Naive B cell (primary cell): Measurements from ENCODE around the gene GABRE. TPM values are rescaled to one million over a fixed set of nuclear protein-coding genes. Genes with fewer than 3 reads are reported as not detected.

Experiments
- polyA plus RNA-seq, 6 donors: library from polyadenylated mRNA; unstranded; fragments of 300-500 nt; fragmentation: Illumina TruSeq; gene quantifications; one replicate each; pipeline ENCODE4 v1.2.3, GENCODE V29; 2021; ENCODE audit warnings: low read depth in 6 of 6

GABRE gene
- polyA plus RNA-seq, 6 donors from 2014 or later: not detected

Other genes with a start within 250 kb of the GABRE start
- not detected for gene CNGA2, start 239.9 kb downstream of the GABRE start, polyA plus RNA-seq
- not detected for gene MAGEA4, start 61.8 kb downstream of the GABRE start, polyA plus RNA-seq
- not detected for gene MAGEA10, start 163.9 kb upstream of the GABRE start, polyA plus RNA-seq